AG04449 (cell line): ENCODE results near the gene SCN8A.

Source experiments
- CTCF ChIA-PET: fragments of 350-600 bp; formaldehyde crosslinking; extraction: SDS; loops from one replicate; lab custom pipeline; 2021; ENCODE audit warnings: antibody characterized with exemption; lab: Yijun Ruan, JAX
- POLR2A ChIA-PET: fragments of 400-600, 350-600 bp; formaldehyde crosslinking; extraction: SDS; loops from one replicate; lab custom pipeline; 2020; ENCODE audit warnings: antibody characterized with exemption, inconsistent platforms; lab: Yijun Ruan, JAX
- DNase-seq: peaks from one replicate; pipeline ENCODE4 v3.0.0-alpha.2; 2010; ENCODE audit warnings: low read depth, low spot score
- H3K4me3 ChIP-seq: 2 replicates; pipeline ENCODE4 v1.5.1; 2011; ENCODE audit warnings: low read depth, mild to moderate bottlenecking, control low read depth, low read length
- TF ChIP-seq, protein P1 (sequence below): IDR thresholded peaks from one replicate; pipeline ENCODE4 v1.5.1; 2011; ENCODE audit warnings: mild to moderate bottlenecking, moderate library complexity, low read length, control low read depth, inconsistent platforms; ENCODE audit not compliant: insufficient read depth; ENCODE audit errors: missing control alignments

The SCN8A gene

DNA sequence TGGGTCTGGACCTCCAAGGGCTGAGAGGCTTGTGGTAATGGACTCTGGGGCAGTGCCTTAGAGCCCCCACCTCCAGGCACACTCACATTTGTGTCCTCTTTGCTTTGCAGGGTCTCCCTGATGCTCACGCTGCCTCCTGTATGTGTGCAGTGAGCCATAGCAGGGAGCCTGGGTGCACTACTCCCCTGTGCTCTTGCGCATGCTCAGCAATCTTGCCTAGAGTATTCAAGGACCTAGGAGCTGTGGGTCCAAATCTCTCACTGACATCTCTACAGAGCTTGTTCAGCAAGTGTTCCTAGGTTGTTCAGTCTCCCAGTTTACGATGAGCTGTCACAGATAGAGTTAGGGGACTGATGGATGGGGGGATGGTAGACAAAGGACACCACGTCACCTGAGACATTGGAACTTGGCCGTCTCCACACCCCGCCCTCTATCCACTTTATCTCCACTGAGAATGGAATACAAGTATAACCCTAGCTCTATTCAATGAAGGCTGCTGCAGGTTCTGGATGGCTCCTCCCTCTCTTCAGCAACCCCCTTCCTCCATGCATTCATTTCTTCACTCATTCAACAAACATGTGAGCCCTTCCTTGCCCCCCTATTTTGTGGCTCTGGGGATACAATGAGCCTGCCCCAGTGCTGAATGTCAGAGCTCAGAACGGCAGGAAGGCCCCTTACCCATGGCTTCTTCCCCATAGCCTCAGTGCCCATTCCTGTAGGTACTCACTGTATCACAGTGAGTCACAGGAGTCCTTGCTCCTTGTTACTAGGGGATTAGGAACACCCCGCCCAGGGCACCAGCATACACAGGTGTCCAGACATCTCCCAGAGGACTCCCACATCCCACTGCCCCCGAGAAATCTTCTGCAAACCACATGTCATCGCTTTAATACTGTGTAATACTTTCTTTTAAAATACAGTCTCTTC, 226.3 kb downstream of the SCN8A start:
- H3K4me3 ChIP-seq, result no peak overlapping the region
- POLR2A ChIA-PET, result no interaction called here
- CTCF ChIA-PET, result interaction anchor here (0.9 to 5.5 kb wide), 6 partner anchors 7 to 396 kb away, joined by 3 to 39 read pairs (median 4); no protein-coding TSS in a partner anchor
- DNase-seq, result no peak
- TF ChIP-seq, protein P1, sequence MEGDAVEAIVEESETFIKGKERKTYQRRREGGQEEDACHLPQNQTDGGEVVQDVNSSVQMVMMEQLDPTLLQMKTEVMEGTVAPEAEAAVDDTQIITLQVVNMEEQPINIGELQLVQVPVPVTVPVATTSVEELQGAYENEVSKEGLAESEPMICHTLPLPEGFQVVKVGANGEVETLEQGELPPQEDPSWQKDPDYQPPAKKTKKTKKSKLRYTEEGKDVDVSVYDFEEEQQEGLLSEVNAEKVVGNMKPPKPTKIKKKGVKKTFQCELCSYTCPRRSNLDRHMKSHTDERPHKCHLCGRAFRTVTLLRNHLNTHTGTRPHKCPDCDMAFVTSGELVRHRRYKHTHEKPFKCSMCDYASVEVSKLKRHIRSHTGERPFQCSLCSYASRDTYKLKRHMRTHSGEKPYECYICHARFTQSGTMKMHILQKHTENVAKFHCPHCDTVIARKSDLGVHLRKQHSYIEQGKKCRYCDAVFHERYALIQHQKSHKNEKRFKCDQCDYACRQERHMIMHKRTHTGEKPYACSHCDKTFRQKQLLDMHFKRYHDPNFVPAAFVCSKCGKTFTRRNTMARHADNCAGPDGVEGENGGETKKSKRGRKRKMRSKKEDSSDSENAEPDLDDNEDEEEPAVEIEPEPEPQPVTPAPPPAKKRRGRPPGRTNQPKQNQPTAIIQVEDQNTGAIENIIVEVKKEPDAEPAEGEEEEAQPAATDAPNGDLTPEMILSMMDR, result no peak

- DNase-seq, result no peak
- POLR2A ChIA-PET, result no interaction called here
- TF ChIP-seq, protein P1, result no peak
- CTCF ChIA-PET, result interaction anchor here (1.2 to 5.5 kb wide), 3 partner anchors 6 to 163 kb away, joined by 3 to 39 read pairs (median 4); no protein-coding TSS in a partner anchor
- H3K4me3 ChIP-seq, result no peak overlapping the region
These were observed 227.1 kb downstream of the SCN8A start for GRCh38 chr12:51818086-51818485.

GRCh38 chr12:51818566-51819300, 227.7 kb downstream of the SCN8A start:
- TF ChIP-seq, protein P1, result no peak
- ChIA-PET CTCF (interaction anchor here (1.0 to 2.8 kb wide), 9 partner anchors 19 to 399 kb away, joined by 3 to 23 read pairs (median 4); no protein-coding TSS in a partner anchor), POLR2A (interaction anchor here (0.6 kb wide), 1 partner anchor 469 kb away, joined by 3 read pairs; no protein-coding TSS in a partner anchor)
- H3K4me3 ChIP-seq, result peak overlapping the region; percentile 20
- DNase-seq, result peak; percentile 67

- POLR2A ChIA-PET, result interaction anchor here (0.6 to 1.3 kb wide), 3 partner anchors 12 to 470 kb away, joined by 3 to 6 read pairs (median 3); no protein-coding TSS in a partner anchor
- no peak for DNase-seq
- H3K4me3 ChIP-seq, result peak overlapping the region; percentile 68
- CTCF ChIA-PET, result interaction anchor here (0.6 to 2.8 kb wide), 23 partner anchors 10 to 470 kb away, joined by 3 to 23 read pairs (median 4); no protein-coding TSS in a partner anchor
- TF ChIP-seq, protein P1, result no peak
These were observed 228.9 kb downstream of the SCN8A start for GRCh38 chr12:51819736-51820525.

- TF ChIP-seq, protein P1, result peak; percentile 44
- ChIA-PET CTCF (interaction anchor here (0.6 to 2.8 kb wide), 18 partner anchors 11 to 471 kb away, joined by 3 to 23 read pairs (median 4); no protein-coding TSS in a partner anchor), POLR2A (interaction anchor here (0.8 to 1.3 kb wide), 3 partner anchors 11 to 229 kb away, joined by 3 to 6 read pairs (median 4); no protein-coding TSS in a partner anchor)
- peak overlapping the region; percentile 68 for H3K4me3 ChIP-seq
- DNase-seq, result no peak
These were observed 229.8 kb downstream of the SCN8A start for GRCh38 chr12:51820526-51821439.
